Activated CD8-positive, alpha-beta memory T cell treated with anti-CD3 and anti-CD28 coated beads for 48 hours (primary cell): ENCODE measurements around the gene SELPLG.
"Not testable (repeated sequence)": the region's sequence is repeated elsewhere in the genome, so short reads cannot be mapped to it uniquely, and the experiment has no call there.

Experiments
- DNase-seq, 3 experiments: peaks; one replicate each; pipeline ENCODE4 v3.0.0-alpha.2; 2020; ENCODE audit warnings: low read depth in 2 of 3, low spot score in 2 of 3

The SELPLG gene

DNA sequence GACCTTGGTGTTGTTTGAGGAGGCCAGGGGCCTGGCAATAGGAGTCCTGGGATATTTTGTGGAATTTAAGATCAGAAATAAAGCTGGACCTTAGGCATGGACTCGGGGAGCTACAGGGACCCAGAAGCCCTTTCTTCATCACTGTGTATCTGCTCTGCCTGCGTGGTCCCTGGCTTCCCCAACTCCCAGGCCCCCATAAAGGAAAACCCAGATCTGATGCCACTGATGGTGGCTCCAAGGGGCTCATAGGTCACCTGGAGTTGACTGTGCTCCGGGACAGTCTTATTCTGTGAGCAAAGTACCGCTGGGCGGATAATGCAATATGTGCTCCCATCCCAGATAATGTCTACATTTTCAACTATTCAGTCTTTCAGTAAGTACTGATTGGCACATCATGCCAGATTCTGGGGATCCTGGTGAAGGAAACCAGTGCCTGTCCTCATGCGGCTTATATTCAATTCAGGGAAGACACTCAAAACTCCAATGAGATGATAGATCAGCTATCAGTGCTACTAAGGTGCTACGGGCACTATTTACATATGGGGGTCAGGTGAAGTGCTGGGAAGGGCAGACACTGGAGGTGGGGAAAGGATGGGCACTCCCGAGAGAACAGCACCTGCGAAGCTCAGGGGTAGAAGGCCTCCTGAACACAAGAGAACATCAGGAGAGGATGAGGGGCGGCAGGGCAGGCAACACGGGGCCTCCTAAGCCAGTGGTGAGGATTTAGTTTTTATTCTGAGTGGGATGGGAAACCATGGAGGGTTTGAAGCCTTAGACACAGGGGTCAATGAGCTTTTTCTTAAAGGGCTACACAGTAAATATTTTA, 5.5 kb upstream of the SELPLG start:
- no peak for DNase-seq

- DNase-seq: no peak
These were observed 4.6 kb upstream of the SELPLG start for GRCh38 chr12:108638141-108638827.

DNA sequence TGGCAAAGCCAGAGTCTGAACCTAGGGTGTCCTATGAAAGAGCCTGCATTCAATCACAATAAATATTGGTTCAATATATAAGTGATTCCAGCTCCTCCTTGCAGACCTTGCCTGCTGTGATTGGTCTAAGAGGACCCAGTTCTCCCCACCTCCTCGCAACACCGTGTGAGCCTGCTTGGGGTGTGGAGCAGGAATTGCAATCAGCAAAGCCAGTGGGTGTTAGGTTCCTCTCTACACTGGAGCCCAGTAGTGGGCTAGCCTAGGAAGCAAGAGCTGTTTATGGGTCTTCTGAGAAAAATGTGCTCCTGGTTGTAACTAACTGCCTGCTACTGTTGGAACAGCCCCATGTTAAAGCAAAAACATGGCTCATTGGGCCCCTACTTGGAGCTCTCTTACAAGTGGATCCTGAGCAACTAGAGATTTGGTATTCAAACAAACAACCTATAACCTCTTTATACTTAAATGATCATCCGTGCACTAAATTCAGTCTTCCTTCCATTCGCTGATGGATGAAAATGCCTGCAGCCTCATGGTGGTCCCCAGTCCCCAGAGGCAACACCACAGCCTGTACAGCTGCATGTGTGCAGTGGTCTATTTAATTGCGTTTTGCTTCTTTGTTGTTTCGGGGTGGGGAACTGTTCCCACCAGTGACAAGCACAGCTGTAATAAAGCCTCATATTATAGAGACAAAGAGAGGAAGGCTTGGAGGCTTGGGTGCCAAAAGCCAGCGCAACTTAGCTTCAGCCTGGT, 3.7 kb upstream of the SELPLG start:
- DNase-seq: no peak

DNA sequence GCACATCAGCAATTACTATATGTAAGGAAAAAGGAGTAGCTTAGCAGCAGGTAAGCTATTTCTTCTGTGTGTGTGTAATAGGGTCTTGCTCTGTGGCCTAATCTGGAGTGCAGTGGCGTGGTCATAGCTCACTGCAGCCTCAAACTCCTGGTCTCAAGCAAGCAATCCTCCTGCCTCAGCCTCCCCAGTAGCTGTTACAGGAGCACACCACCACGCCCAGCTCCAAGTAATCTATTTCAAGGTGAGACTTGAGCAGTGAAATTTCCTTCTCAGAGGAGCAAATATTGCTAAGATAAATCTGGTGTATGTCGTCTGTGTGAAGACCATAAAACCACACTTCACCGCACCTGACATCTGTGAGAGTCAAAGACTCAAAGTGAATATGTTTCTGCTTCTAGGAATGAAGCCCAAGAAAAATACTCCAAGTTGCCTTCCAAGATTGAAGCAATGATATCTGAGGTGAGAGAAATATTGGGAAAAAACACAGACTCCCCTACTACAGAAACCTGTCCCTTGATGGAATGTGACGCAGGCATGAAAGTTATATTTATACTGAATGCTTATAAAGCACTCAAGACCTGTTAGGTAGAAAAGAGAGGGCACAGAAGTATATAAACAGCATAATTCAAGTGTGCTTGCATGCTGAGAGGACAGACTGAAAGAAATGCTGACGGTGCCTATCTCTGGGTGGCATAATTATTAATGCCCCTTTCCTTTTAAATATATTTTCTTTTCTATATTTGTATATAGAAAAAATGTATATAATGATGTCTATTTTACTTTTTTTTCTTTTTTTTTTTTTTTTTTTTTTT, 2.5 kb upstream of the SELPLG start:
- DNase-seq: no peak

DNA sequence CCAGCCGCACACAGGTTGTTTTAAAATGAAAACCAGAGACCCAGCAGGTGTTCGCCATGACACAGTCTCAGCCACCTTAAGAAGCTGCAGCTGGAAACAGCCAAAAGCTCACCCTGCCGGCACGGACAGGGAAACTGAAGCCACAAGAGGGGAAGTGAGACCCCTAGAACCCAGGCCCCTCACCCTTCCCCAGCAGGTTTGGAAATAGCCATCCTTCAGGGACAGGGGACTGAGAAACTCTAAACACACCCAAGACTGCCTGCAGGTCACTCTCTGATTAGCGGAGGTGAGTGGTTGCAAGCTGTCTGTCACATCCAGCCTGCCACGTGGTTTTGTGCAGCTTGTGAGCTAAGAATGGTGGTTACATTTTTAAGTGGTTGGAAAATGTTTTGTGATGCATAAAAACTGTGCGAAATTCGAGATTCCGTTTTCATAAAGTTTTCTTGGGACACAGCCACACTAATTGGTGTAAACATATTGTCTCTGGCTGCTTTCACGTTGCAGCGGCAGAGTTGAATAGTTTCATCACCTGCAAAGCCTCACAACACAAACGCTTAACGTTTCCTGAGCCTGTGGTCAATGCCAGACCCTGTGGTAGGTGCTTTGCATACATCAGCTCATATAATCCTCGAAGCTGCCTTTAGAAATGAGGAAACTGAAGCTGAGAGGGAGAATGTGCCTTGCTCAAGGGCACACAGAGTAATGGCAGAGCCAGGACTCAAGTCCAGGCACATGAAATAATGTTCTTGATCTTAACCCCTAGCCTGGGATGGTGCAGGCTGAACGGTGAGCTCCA, 1.7 kb upstream of the SELPLG start:
- DNase-seq: no peak

- DNase-seq: no peak
These were observed 652 bp upstream of the SELPLG start for GRCh38 chr12:108634341-108634751.

DNA sequence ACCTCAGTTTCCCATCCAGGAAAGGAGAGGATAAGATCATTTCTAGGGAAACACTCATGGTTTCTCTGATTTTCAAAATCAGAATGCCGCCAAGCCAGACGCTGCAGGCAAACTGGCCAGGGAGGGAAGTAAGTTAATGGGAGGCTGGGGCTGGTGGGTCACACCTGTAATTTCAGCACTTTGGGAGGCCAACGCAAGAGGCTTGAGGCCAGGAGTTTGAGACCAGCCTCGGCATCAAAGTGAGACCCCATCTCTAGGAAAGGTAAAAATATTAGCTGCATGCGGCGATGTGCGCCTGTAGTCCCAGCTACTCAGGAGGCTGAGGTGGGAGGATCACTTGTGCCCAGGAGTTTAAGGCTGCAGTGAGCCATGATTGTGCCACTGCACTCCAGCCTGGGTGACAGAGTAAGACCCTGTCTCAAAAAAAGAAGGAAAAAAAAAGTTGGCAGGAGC, 587 bp downstream of the SELPLG start:
- DNase-seq: no peak

GRCh38 chr12:108631261-108631660, 2.4 kb downstream of the SELPLG start:
- not testable (repeated sequence) for DNase-seq

DNA sequence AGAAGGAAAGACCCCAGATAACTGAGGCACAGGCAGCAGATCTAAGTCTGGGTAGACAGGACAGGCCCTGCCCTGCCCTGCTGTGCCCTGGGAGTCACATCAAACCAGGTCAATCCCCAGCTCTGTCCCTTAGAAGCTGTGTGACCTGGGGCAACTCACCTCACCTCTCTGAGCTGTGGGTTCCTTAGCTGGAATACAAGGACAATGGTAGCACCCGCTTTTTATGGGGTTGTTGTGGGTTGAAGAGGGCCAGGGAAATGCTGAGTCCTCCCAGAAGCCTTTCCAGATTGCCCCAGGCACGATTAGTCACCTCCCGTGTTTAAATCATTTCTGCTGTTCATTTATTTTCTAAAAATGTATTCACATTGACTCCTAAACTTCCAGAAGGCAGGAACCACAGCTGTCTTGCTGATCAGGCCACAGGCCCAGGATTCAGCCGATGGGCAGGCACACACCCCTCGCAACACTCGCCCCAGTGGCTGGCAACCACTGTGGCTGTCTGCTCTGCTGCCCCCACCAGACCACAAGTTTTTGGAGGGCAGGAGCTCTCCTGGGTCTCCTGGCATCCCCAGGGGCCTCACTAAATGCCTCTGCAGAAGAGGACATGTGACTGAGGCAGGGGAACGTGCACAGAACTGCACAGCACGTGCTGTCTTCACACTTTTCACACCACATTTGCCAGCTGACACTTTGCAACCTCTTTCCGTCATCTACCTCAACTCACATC, 3.0 kb downstream of the SELPLG start:
- DNase-seq: no peak

DNA sequence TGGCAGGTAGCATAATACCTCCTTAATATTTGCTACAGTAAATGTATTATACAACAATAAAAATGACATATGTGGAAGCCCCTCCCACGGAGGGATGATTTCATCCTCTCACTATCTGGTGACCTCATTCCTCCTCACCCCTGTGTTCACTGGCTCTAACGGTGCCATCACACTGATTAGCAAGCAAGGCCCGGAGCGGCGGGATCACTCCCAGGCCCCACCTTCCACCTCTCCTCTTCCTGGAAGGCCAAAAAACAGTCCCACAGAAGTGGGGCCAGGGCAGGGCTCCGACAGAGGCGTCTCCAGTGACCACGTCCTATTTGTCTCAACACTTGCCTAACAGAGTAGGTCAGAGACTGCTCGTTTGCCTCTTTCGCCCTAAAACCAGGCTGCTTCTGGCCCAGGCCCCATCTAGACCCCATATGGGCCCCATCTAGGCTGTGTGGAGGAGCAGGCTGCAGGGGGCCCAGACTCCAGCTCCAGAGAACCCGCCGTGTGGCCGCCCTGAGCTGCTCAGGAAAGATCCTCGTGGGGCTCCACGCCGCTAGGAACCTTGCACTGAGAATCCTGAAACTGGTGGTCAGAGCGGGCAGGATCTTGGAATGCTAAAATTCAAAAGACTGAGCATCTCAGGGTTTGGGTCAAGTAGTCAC, 3.7 kb downstream of the SELPLG start:
- DNase-seq: no peak

GRCh38 chr12:108629151-108629550, 4.5 kb downstream of the SELPLG start:
- DNase-seq: no peak

DNA sequence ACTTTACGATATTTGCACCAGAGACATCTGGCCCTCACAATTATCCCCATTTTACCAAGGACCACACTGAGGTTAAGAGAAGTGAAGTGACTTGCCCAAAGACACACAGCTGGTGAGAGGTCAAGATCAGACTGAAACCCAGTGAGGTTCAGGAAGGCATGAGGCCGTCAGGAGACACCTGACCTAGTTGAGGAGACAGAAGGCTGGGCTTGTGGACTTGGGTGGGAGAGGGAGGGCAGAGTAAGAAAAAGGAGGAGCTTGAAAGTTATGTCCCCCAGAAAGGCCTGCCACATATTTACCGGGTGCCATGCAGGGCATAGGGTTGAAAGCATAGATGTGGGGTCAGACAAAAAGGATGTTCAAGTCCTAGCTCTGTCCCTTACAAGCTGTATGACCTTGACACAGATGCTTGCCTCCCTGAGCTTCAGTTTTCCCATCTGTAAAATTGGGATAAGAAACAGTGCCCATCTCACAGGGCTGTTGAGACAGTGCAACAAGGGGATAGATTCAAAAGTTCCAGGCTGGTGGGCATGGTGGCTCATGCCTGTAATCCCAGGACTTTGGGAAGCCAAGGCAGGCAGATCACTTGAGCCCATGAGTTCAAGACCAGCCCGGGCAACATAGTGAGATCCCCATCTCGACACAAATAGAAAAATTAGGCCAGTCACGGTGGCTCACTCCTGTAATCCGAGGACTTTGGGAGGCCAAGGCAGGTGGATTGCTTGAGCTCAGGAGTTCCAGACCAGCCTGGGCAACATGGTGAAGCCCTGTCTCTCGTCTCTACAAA, 6.4 kb downstream of the SELPLG start:
- no peak for DNase-seq

GRCh38 chr12:108625228-108625627, 8.5 kb downstream of the SELPLG start:
- DNase-seq: no peak

DNA sequence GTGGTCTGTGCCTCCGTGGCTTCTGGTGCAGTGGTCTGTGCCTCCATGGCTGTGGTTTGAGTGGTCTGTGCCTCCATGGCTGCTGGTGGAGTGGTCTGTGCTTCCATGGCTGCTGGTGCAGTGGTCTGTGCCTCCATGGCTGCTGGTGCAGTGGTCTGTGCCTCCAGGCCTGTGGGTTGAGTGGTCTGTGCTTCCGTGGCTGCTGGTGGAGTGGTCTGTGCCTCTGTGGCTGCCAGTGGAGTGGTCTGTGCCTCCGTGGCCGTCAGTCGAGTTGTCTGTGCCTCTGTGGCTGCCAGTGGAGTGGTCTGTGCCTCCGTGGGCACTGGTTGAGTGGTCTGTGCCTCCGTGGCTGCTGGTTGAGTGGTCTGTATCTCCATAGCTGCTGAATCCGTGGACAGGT, 10.1 kb downstream of the SELPLG start:
- DNase-seq: no peak

- no peak for DNase-seq
These were observed 10.7 kb downstream of the SELPLG start for GRCh38 chr12:108622921-108623514.

- DNase-seq: no peak
These were observed 11.3 kb downstream of the SELPLG start for GRCh38 chr12:108622421-108622820.

DNA sequence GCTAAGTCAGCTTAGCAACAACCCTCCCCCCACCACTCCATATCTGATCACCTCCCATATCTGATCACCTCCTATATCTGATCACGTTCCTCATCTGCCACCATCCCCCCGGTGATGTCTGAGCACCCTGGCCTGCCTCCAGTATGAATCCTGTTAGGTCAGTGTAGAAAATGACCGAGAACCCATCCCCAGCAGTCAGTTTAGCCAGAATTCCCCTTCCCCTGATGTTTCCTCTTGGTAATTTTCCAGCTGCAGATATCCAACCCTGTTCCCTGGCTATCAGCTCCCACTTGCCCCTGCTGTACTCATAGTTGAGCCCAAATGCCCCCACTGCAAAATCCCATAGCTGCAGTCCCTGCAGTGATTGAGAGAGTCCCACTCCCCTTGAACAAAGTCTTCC, 12.5 kb downstream of the SELPLG start:
- no peak for DNase-seq
